ENCODE measurements around the gene PTGDR. TPM values are rescaled to one million over a fixed set of nuclear protein-coding genes. Genes with fewer than 3 reads are reported as not detected.

Gene PTGDR
- total RNA-seq, 1 donor, result 3.8 TPM

- Histone ChIP-seq H3K9me3 (ENCODE audit: low read depth, low read length) (no peaks in the 10 kb centered on the region), H3K4me3 (ENCODE audit: low read length) (no peak overlapping the region), H3K27me3 (ENCODE audit: insufficient read depth, low read length) (no peaks in the 10 kb centered on the region), H3K4me1 (ENCODE audit: insufficient read depth, low read length) (peaks cover 20% of the 10 kb centered on the region)
These were observed 10.1 kb downstream of the PTGDR start for GRCh38 chr14:52277552-52277951.

- Histone ChIP-seq H3K4me3 (ENCODE audit: low read length) (no peak overlapping the region), H3K4me1 (ENCODE audit: insufficient read depth, low read length) (peaks cover 18% of the 10 kb centered on the region), H3K27me3 (ENCODE audit: insufficient read depth, low read length) (no peaks in the 10 kb centered on the region), H3K9me3 (ENCODE audit: low read depth, low read length) (no peaks in the 10 kb centered on the region)
These were observed 11.9 kb downstream of the PTGDR start for GRCh38 chr14:52279408-52279807.

GRCh38 chr14:52283099-52283498 lies 15.6 kb downstream of the PTGDR start:
- no peaks in the 10 kb centered on the region for H3K27me3 ChIP-seq (ENCODE audit: insufficient read depth, low read length)
- H3K4me3 ChIP-seq (ENCODE audit: low read length), result no peak overlapping the region
- no peaks in the 10 kb centered on the region for H3K9me3 ChIP-seq (ENCODE audit: low read depth, low read length)
- peaks cover 28% of the 10 kb centered on the region for H3K4me1 ChIP-seq (ENCODE audit: insufficient read depth, low read length)

GRCh38 chr14:52286661-52287649 lies 19.5 kb downstream of the PTGDR start:
- peaks cover 10% of the 10 kb centered on the region for H3K4me1 ChIP-seq (ENCODE audit: insufficient read depth, low read length)
- H3K4me3 ChIP-seq (ENCODE audit: low read length), result no peak overlapping the region
- H3K27me3 ChIP-seq (ENCODE audit: insufficient read depth, low read length), result no peaks in the 10 kb centered on the region
- no peaks in the 10 kb centered on the region for H3K9me3 ChIP-seq (ENCODE audit: low read depth, low read length)

- Histone ChIP-seq H3K27me3 (ENCODE audit: insufficient read depth, low read length) (no peaks in the 10 kb centered on the region), H3K4me1 (ENCODE audit: insufficient read depth, low read length) (peaks cover 3% of the 10 kb centered on the region), H3K9me3 (ENCODE audit: low read depth, low read length) (no peaks in the 10 kb centered on the region)
These were observed 28.9 kb downstream of the PTGDR start for GRCh38 chr14:52296378-52296777.

DNA sequence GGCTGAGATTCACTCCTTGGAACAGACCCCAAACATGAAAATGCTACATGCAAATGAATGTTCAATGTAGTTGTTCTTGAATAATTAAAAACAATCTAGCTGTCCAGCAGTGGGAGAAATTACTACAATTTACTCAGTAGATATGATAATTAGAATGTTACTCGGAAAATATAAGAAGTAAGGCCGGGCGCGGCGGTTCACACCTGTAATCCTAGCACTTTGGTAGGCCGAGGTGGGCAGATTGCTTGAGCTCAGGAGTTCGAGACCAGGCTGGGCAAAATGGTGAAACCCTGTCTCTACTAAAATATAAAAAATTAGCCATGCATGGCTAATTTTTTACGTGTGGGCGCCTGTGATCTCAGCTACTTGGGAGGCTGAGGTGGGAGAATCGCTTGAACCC lies 31.3 kb downstream of the PTGDR start:
- Histone ChIP-seq H3K4me3 (ENCODE audit: low read length) (no peak overlapping the region), H3K27me3 (ENCODE audit: insufficient read depth, low read length) (no peaks in the 10 kb centered on the region), H3K9me3 (ENCODE audit: low read depth, low read length) (no peaks in the 10 kb centered on the region), H3K4me1 (ENCODE audit: insufficient read depth, low read length) (peaks cover 14% of the 10 kb centered on the region)

More at GRCh38 chr14:52296378-52296777, 28.9 kb downstream of the PTGDR start:
- no peak overlapping the region for H3K4me3 ChIP-seq (ENCODE audit: low read length)

GRCh38 chr14:52299692-52300278 lies 32.3 kb downstream of the PTGDR start:
- Histone ChIP-seq H3K27me3 (ENCODE audit: insufficient read depth, low read length) (no peaks in the 10 kb centered on the region), H3K4me1 (ENCODE audit: insufficient read depth, low read length) (peaks cover 21% of the 10 kb centered on the region), H3K4me3 (ENCODE audit: low read length) (no peak overlapping the region), H3K9me3 (ENCODE audit: low read depth, low read length) (no peaks in the 10 kb centered on the region)

DNA sequence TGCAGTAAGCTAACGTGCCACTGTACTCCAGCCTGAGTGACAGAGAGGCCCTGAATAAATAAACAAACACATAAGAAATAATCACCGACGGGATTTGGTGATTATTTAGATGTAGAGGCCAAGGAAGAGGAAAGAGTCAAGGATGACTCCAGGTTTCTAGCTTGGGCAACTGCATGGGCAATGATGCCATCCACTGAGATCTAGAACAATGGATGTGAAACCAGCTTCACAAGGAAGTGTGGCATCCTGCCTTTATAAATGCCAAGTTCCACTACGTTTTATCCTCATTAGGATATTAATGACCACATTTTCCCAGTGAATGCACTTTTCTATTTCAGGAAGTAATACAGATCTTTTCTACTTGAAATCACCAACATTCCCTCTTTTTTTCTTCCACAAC lies 35.7 kb downstream of the PTGDR start:
- Histone ChIP-seq H3K27me3 (ENCODE audit: insufficient read depth, low read length) (no peaks in the 10 kb centered on the region), H3K4me1 (ENCODE audit: insufficient read depth, low read length) (peaks cover 37% of the 10 kb centered on the region), H3K9me3 (ENCODE audit: low read depth, low read length) (no peaks in the 10 kb centered on the region), H3K4me3 (ENCODE audit: low read length) (no peak overlapping the region)

GRCh38 chr14:52304248-52304904 lies 36.9 kb downstream of the PTGDR start:
- Histone ChIP-seq H3K4me1 (ENCODE audit: insufficient read depth, low read length) (peaks cover 44% of the 10 kb centered on the region), H3K4me3 (ENCODE audit: low read length) (no peak overlapping the region), H3K27me3 (ENCODE audit: insufficient read depth, low read length) (no peaks in the 10 kb centered on the region), H3K9me3 (ENCODE audit: low read depth, low read length) (no peaks in the 10 kb centered on the region)

DNA sequence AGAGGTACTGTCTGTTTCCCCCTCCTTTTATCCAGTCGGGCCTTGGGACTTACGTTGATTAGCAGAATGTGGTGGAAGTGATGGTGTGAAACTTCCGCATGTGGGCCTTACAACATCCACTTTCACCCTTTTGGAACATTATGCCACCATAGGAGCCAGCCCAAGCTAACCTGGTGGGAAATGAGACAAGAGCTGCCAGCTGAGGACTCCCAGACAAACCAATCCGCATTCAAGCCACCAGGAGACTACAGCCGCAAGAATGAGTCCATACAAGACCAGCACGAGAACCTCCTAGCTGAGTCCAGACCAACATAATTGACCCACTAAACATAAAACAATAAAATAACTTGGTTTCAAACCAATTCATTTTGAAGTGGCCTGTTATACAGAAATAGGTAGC lies 37.5 kb downstream of the PTGDR start:
- Histone ChIP-seq H3K4me3 (ENCODE audit: low read length) (no peak overlapping the region), H3K27me3 (ENCODE audit: insufficient read depth, low read length) (no peaks in the 10 kb centered on the region), H3K9me3 (ENCODE audit: low read depth, low read length) (no peaks in the 10 kb centered on the region), H3K4me1 (ENCODE audit: insufficient read depth, low read length) (peaks cover 50% of the 10 kb centered on the region)

DNA sequence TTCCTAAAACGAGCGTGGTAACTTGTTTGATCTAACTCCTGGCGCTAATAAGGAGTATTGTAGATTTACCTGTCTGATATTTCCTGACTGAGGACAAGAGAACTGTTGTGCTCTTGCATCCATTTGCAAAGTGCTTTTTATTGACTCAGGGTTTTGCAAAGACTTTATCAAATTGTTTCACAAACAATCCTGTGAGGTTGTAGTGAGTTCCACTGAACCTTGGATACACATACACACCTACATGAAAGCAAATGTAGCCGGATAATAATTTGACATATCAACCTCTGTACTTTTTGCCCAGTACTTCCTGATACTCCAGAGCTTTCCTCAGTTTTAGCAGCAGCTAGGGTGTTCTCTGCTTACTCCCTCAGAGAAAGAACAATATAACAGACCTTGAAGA lies 39.9 kb downstream of the PTGDR start:
- no peak overlapping the region for H3K4me3 ChIP-seq (ENCODE audit: low read length)
- H3K27me3 ChIP-seq (ENCODE audit: insufficient read depth, low read length), result no peaks in the 10 kb centered on the region
- H3K4me1 ChIP-seq (ENCODE audit: insufficient read depth, low read length), result peaks cover 68% of the 10 kb centered on the region
- H3K9me3 ChIP-seq (ENCODE audit: low read depth, low read length), result no peaks in the 10 kb centered on the region

DNA sequence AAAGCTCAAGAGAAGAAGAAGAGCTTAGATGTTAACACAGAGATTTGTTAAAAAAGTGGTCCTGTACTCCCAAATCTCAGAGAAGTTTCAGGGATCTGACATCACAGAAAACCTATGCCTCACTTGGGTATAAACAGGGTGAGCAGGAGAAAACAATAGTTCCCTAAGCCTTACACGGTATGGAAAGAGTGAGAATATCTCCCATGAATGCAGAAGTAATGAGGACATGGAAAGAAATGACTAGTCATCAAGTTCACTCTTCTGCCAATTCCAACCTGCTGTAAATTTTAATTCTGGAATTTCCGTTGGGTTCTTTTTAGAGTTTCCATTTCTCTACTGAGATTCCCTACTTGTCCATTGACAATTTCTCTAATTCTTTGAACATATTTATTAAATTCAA lies 40.4 kb downstream of the PTGDR start:
- H3K4me1 ChIP-seq (ENCODE audit: insufficient read depth, low read length), result peaks cover 73% of the 10 kb centered on the region
- no peak overlapping the region for H3K4me3 ChIP-seq (ENCODE audit: low read length)
- H3K27me3 ChIP-seq (ENCODE audit: insufficient read depth, low read length), result no peaks in the 10 kb centered on the region
- H3K9me3 ChIP-seq (ENCODE audit: low read depth, low read length), result no peaks in the 10 kb centered on the region

DNA sequence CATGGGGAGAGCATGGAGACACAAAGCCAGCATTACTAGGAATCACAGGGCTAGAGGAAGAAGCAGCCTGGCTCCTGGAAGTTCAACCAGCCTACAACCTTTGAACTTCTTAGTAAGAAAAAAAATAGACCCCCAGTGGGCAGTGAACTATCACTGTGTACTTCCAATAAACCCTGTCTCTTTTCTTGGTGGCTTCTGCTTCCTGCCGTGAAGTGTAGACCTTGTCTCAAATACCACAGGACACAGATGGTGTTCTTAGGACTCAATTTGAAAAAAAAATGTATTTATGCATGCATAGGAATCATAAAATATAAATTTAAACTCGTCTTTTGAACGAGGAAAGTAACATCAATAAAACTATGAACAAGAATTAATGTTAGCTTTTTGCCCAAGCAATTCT lies 43.0 kb downstream of the PTGDR start:
- no peak overlapping the region for H3K4me3 ChIP-seq (ENCODE audit: low read length)
- no peaks in the 10 kb centered on the region for H3K9me3 ChIP-seq (ENCODE audit: low read depth, low read length)
- peaks cover 72% of the 10 kb centered on the region for H3K4me1 ChIP-seq (ENCODE audit: insufficient read depth, low read length)
- H3K27me3 ChIP-seq (ENCODE audit: insufficient read depth, low read length), result no peaks in the 10 kb centered on the region

DNA sequence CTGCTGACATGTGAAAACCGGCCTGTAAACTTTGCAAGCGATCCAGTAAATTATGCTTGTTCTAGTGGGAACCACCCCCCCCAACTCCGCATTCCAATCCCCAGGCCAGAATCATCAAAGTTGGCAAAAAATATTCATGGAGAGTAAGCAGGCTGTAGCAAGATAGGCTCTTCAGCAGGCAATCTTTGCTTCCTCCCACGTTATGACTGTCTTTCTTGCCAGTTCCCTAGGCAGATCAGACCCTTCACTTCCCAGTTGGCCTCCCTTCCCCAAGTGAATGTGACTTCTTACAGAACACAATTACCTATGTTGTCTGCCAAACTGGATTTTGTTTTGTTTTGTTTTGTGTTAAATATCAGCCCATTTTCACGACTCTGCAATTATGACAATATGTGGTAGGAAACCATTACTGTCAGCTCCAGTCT lies 45.4 kb downstream of the PTGDR start:
- Histone ChIP-seq H3K27me3 (ENCODE audit: insufficient read depth, low read length) (no peaks in the 10 kb centered on the region), H3K9me3 (ENCODE audit: low read depth, low read length) (no peaks in the 10 kb centered on the region), H3K4me1 (ENCODE audit: insufficient read depth, low read length) (peaks cover 87% of the 10 kb centered on the region), H3K4me3 (ENCODE audit: low read length) (peak overlapping the region; percentile 79)

DNA sequence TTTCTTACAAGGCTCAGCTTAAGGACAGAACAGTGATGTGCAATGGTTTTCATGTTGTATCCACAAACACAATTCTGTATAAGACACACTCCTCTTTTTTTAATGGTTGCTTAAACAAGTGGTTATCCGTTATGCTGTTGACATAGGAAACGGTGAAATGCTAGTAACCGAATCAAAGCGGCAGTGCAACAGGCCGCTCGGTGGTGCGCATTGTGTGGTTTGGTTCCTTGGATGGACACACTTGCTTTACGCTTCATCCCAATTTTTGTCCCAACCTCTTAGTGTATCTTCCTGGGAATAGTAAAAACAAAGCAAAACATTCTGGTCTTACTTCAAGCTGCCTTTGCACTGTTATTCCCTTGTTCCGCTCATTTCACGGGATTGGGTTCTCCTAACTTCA lies 46.0 kb downstream of the PTGDR start:
- no peaks in the 10 kb centered on the region for H3K9me3 ChIP-seq (ENCODE audit: low read depth, low read length)
- H3K4me3 ChIP-seq (ENCODE audit: low read length), result peak overlapping the region; percentile 79
- H3K27me3 ChIP-seq (ENCODE audit: insufficient read depth, low read length), result no peaks in the 10 kb centered on the region
- peaks cover 87% of the 10 kb centered on the region for H3K4me1 ChIP-seq (ENCODE audit: insufficient read depth, low read length)
